ENCODE results near the gene TXNDC11.

Gene TXNDC11

GRCh38 chr16:11675561-11676511 is 66.8 kb downstream of the TXNDC11 start:
- DNase-seq (ENCODE audit: low read depth, low spot score): peak; percentile 54

- no peak for DNase-seq (ENCODE audit: low read depth, low spot score)
Observed at GRCh38 chr16:11674818-11675560, 67.7 kb downstream of the TXNDC11 start.

- DNase-seq (ENCODE audit: low read depth, low spot score): no peak
Observed at GRCh38 chr16:11674001-11674817, 68.4 kb downstream of the TXNDC11 start.

GRCh38 chr16:11673091-11674000 is 69.3 kb downstream of the TXNDC11 start:
- DNase-seq (ENCODE audit: low read depth, low spot score): no peak

GRCh38 chr16:11672206-11673090 is 70.2 kb downstream of the TXNDC11 start:
- DNase-seq (ENCODE audit: low read depth, low spot score): no peak

- DNase-seq (ENCODE audit: low read depth, low spot score): no peak
Observed at GRCh38 chr16:11671676-11672075, 71.0 kb downstream of the TXNDC11 start.

GRCh38 chr16:11671271-11671670 is 71.4 kb downstream of the TXNDC11 start:
- no peak for DNase-seq (ENCODE audit: low read depth, low spot score)

GRCh38 chr16:11670171-11671131 is 72.2 kb downstream of the TXNDC11 start:
- peak; percentile 37 for DNase-seq (ENCODE audit: low read depth, low spot score)

- peak; percentile 42 for DNase-seq (ENCODE audit: low read depth, low spot score)
Observed at GRCh38 chr16:11669380-11670146, 73.1 kb downstream of the TXNDC11 start.

GRCh38 chr16:11668623-11669379 is 73.9 kb downstream of the TXNDC11 start:
- no peak for DNase-seq (ENCODE audit: low read depth, low spot score)

- peak; percentile 54 for DNase-seq (ENCODE audit: low read depth, low spot score)
Observed at GRCh38 chr16:11667824-11668622, 74.6 kb downstream of the TXNDC11 start, which contains the start of gene SNN. Gene SNN (plus strand): TSS chr16:11668455. CDS start chr16:11676060, 7,605 bp downstream.

- DNase-seq (ENCODE audit: low read depth, low spot score): peak; percentile 49
Observed at GRCh38 chr16:11667221-11667823, 75.3 kb downstream of the TXNDC11 start.

- no peak for DNase-seq (ENCODE audit: low read depth, low spot score)
Observed at GRCh38 chr16:11666103-11667055, 76.3 kb downstream of the TXNDC11 start.

GRCh38 chr16:11665071-11665491 is 77.6 kb downstream of the TXNDC11 start:
- DNase-seq (ENCODE audit: low read depth, low spot score): no peak

Measured in ELF-1 (cell line).